OCI-LY3 (cell line): ENCODE results near the gene CD84.
"Not testable (repeated sequence)": the region's sequence is repeated elsewhere in the genome, so short reads cannot be mapped to it uniquely, and the experiment has no call there.

Experiments
- CTCF ChIP-seq: fragments of 200-600, 300-600 bp; sonication (generic); IDR thresholded peaks from 2 replicates; pipeline ENCODE4 v1.5.1; 2014; ENCODE audit warnings: antibody characterized with exemption, low read length, low read depth
- EZH2phosphoT487 ChIP-seq: fragments of 200-600 bp; shearing (Covaris generic); IDR thresholded peaks from 2 replicates; pipeline ENCODE4 v1.6.1; 2018; ENCODE audit warnings: antibody characterized with exemption, mixed run types, low read depth

GRCh38 chr1:160559437-160559836 is 19.9 kb downstream of the CD84 start:
- TF ChIP-seq CTCF, EZH2phosphoT487: not testable (repeated sequence)
